Limb (tissue), 2 donors: ENCODE data around the gene TMEM182.
A peak's percentile ranks its signal among the peaks of the same experiment; 100 is the strongest.

ENCODE experiments used
- DNase-seq, 2 donors: peaks; one replicate each; pipeline ENCODE4 v3.0.0-alpha.2; 2016; ENCODE audit errors: extremely low spot score in 2 of 2

TMEM182 gene

DNA sequence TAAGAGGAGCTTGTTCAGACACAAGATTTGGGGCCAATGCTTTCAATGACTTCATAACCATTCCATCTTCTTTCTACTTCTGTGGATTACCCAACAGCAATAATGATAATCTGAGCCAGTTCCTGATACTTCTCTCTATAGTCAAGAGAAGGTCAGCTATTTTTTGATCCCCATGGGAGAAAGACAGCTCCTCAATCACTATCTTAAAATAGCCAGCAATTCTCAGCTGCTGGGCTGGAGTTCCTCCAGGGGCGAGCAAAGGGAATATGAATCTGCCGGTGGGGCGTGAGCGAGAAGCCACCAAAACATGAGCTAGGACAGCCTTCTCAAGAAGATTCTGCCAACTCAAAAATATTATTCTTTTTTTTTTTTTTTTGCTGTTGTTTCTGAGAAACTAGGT is at the start of gene TMEM182:
Gene TMEM182, plus strand, starts transcription at position 269 of the 400 bp plus-strand sequence. CDS start 187 bp downstream, outside the sequence.
- no peak for DNase-seq

- DNase-seq: no peak
Observed at GRCh38 chr2:102717308-102718018, 44.4 kb upstream of the TMEM182 start.

DNA sequence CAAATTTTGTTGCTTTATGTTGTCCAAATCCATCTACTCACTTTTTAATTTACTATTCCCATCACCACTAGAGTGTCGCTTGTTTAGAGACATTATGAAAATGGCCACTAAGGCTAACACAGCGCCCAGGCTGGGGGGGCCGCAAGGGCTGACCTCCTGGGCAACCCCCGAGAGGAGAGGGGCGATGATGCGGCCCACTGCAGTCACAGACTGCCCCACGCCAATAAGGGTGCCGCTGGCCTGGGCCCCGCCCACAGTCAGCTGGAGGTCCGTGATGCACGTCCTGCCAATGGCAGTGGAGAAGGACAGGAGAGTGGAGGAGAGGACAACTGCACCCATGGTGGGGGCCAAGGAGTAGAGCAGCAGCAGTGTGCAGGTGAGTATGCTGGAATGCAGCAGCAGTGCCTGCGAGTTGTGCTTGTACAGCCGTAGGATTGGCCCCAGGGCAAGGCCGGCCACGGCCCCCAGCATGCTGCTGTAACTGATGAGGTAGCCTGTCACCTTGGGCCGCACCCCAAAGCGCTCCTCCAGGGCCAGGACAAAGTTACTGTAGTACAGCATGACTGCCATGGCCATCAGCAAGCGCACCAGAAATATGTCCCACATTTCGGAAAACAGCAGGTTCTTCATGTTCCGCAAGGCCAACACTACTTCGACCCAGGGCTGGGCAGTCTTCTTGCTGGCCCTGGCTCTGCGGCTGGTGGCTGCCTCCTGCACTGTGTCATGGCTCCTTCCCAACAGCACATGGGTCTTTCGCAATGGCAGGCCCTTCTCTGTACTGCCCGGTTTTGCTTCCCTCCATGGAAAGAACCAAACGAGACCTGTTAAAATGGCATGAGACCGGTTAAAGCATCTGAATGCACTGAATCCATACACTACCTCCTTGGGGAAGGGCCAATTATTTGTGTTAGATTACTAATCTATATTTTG is 43.2 kb upstream of the TMEM182 start:
- DNase-seq: no peak

- DNase-seq: no peak
Observed at GRCh38 chr2:102724016-102724490, 37.8 kb upstream of the TMEM182 start.

DNA sequence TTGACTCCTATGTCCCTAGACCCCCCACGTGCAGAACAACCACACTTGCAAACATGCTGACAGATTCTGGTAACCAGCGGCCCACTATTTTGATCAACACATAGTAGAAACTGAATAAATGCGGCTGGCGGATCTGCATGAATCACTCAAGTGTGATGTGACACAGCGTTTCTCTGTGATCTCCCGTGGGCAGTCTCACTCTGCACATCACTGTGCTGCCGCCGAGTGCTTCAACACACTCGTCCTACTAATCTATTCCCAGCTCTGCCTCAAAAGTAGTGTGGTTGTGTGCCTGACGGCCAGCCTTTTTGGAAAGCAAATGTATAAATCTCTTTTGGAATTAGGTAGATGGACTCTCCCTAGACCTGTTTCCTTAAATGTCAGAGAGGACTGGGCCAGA is 37.3 kb upstream of the TMEM182 start:
- no peak for DNase-seq

- no peak for DNase-seq
Observed at GRCh38 chr2:102726128-102727087, 35.4 kb upstream of the TMEM182 start.

DNA sequence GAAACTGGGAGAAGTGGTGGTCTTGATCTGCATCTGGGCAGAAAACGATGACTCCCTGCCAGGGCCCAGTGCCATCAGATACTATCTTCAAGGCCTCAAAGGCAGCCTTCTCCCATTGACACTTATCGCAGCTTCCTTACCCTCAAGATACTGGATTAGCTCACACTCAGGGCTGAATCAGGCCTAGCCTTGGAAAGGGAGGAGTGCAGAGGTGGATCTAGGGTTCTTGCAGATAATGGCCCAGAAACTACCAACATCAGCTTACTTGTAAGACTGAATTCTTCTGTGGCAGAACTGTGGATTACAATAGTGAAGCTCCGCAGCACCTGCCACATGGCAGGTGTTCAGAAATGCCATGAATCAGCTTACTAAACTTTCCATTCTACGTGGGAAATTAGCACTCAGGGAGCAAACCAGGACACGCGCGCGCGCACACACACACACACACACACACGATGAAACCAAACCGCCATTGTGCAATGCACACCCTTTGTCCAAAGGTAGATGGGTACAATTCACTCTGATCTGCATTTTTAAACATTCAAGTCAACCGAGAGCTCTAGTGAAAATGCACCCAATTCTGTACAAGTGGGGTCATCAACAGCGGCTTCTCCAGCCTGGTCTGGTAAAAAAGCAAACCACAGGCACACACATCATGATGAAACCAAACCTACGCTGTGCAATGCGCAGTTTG is 26.3 kb upstream of the TMEM182 start:
- peak in 1 of 2 donors; percentile 46 for DNase-seq

GRCh38 chr2:102736110-102736409 is 25.8 kb upstream of the TMEM182 start:
- no peak for DNase-seq

GRCh38 chr2:102736410-102737409 is 25.1 kb upstream of the TMEM182 start:
- peak; percentile 78 to 90 for DNase-seq

- DNase-seq: no peak
Observed at GRCh38 chr2:102737431-102737830, 24.4 kb upstream of the TMEM182 start.

DNA sequence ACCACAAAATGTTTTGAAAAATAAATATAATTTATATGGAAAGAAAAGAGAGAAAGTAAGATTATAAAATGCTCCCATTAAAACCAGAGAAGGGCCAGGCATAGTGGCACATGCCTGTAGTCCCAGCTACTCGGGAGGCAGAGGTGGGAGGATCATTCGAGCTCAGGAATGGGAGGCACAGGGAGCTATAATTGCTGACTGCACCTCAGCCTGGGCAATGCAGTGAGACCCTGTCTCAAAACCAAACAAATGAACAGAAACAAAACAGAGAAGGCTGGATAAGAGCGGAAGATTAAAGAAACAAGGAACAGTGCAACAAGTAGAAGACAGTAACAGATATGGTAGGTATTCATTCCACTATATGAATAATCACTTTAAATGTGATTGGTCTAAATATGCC is 18.6 kb upstream of the TMEM182 start:
- no peak for DNase-seq

DNA sequence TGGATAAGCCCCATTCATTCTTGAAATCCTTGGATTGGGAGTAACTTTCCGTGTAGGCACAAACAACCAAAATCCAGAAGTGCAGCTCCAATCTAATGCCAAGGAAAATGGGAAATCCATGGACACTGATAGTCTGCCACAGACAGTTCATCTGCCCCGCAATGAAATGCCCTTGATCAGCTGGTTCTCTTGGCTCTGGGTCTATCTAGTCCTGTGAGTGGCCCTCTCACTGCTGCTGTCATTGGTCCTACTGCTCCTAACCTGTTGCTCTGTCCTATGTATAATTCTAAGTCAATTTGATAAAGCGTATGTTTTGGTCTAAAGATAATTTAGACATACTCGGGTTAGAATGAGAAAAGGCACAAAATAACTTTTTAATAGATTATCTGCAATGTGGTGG is 13.7 kb upstream of the TMEM182 start:
- no peak for DNase-seq

- no peak for DNase-seq
Observed at GRCh38 chr2:102749938-102750337, 11.9 kb upstream of the TMEM182 start.

- DNase-seq: peak in 1 of 2 donors; percentile 62
Observed at GRCh38 chr2:102753563-102754159, 8.2 kb upstream of the TMEM182 start.

GRCh38 chr2:102754456-102755145 is 7.2 kb upstream of the TMEM182 start:
- no peak for DNase-seq

GRCh38 chr2:102755284-102755683 is 6.5 kb upstream of the TMEM182 start:
- no peak for DNase-seq

GRCh38 chr2:102758439-102758838 is 3.4 kb upstream of the TMEM182 start:
- no peak for DNase-seq

- DNase-seq: no peak
Observed at GRCh38 chr2:102764083-102764482, 2.3 kb downstream of the TMEM182 start.

DNA sequence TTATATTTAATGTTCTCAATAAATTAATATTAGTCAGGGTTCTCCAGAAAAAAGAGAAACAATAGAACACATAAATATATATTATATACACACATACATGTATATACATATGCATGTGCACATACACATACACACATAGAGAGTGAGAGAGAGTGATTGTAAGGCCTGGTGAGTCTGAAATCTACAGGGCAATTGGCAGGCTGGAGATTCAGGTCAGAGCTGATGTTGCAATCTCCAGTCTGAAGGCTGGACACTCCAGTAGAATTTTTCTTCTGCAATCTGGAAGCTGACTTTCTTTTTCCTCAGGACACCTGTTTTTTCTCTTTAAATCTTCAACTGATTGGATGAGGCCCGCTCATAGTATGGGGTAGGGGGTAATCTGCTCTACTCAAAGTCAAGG is 3.2 kb downstream of the TMEM182 start:
- DNase-seq: no peak
